WERI-Rb-1 (cell line): Measurements from ENCODE around the gene ANKRD17.

ENCODE experiments used
- DNase-seq: peaks from one replicate; pipeline ENCODE4 v3.0.0-alpha.2; 2020
- H3K27ac ChIP-seq: fragments of 250-450 bp; sonication (Bioruptor Pico); 2 replicates; pipeline ENCODE4 v1.5.1; 2020; ENCODE audit warnings: mild to moderate bottlenecking, moderate library complexity
- H3K27me3 ChIP-seq: fragments of 250-450 bp; sonication (Bioruptor Pico); 2 replicates; pipeline ENCODE4 v1.5.1; 2021; ENCODE audit warnings: mild to moderate bottlenecking, low read depth, moderate library complexity; ENCODE audit not compliant: insufficient read depth, severe bottlenecking
- H3K36me3 ChIP-seq: fragments of 250-450 bp; sonication (Bioruptor Pico); 2 replicates; pipeline ENCODE4 v1.5.1; 2020; ENCODE audit warnings: mild to moderate bottlenecking, moderate library complexity
- H3K4me3 ChIP-seq: 2 replicates; pipeline ENCODE4 v1.5.1; 2011; ENCODE audit warnings: low read depth, mild to moderate bottlenecking, control low read depth, low read length
- H3K9me3 ChIP-seq: fragments of 250-450 bp; sonication (Bioruptor Pico); 2 replicates; pipeline ENCODE4 v1.5.1; 2021; ENCODE audit warnings: mild to moderate bottlenecking, moderate library complexity; ENCODE audit not compliant: severe bottlenecking
- CTCF ChIP-seq: IDR thresholded peaks from 2 replicates; pipeline ENCODE4 v1.5.1; 2011; ENCODE audit warnings: low read depth, mild to moderate bottlenecking, control low read depth, inconsistent platforms, low read length

The ANKRD17 gene

GRCh38 chr4:73064536-73064935, 194.1 kb downstream of the ANKRD17 start:
- no peaks in the 10 kb centered on the region for H3K27me3 ChIP-seq
- TF ChIP-seq CTCF, result no peak
- no peak overlapping the region for H3K4me3 ChIP-seq
- H3K36me3 ChIP-seq, result peaks cover 10% of the 10 kb centered on the region
- H3K9me3 ChIP-seq, result no peaks in the 10 kb centered on the region
- DNase-seq, result no peak
- no peak overlapping the region for H3K27ac ChIP-seq

GRCh38 chr4:73055241-73055897, 203.2 kb downstream of the ANKRD17 start:
- Histone ChIP-seq H3K4me3 (no peak overlapping the region), H3K9me3 (no peaks in the 10 kb centered on the region), H3K36me3 (peaks cover 35% of the 10 kb centered on the region), H3K27me3 (no peaks in the 10 kb centered on the region), H3K27ac (no peak overlapping the region)
- DNase-seq, result no peak
- TF ChIP-seq CTCF, result no peak

GRCh38 chr4:73053974-73054480, 204.6 kb downstream of the ANKRD17 start:
- Histone ChIP-seq H3K27me3 (no peaks in the 10 kb centered on the region), H3K27ac (no peak overlapping the region), H3K4me3 (no peak overlapping the region), H3K36me3 (peaks cover 29% of the 10 kb centered on the region), H3K9me3 (no peaks in the 10 kb centered on the region)
- TF ChIP-seq CTCF, result no peak
- DNase-seq, result no peak

GRCh38 chr4:73053076-73053475, 205.5 kb downstream of the ANKRD17 start:
- TF ChIP-seq CTCF, result no peak
- no peaks in the 10 kb centered on the region for H3K9me3 ChIP-seq
- no peak overlapping the region for H3K27ac ChIP-seq
- H3K4me3 ChIP-seq, result no peak overlapping the region
- no peak for DNase-seq
- no peaks in the 10 kb centered on the region for H3K27me3 ChIP-seq
- peaks cover 22% of the 10 kb centered on the region for H3K36me3 ChIP-seq

GRCh38 chr4:73051625-73052024, 207.0 kb downstream of the ANKRD17 start:
- Histone ChIP-seq H3K4me3 (no peak overlapping the region), H3K9me3 (no peaks in the 10 kb centered on the region), H3K36me3 (peaks cover 8% of the 10 kb centered on the region), H3K27ac (no peak overlapping the region), H3K27me3 (no peaks in the 10 kb centered on the region)
- DNase-seq, result no peak
- TF ChIP-seq CTCF, result no peak

- no peak overlapping the region for H3K27ac ChIP-seq
- no peaks in the 10 kb centered on the region for H3K36me3 ChIP-seq
- no peak for DNase-seq
- no peak for TF ChIP-seq CTCF
- H3K27me3 ChIP-seq, result no peaks in the 10 kb centered on the region
- no peak overlapping the region for H3K4me3 ChIP-seq
- no peaks in the 10 kb centered on the region for H3K9me3 ChIP-seq
Measured at GRCh38 chr4:73045879-73046278, 212.7 kb downstream of the ANKRD17 start.
